Measurements from ENCODE around the gene PSMB5. TPM values are rescaled to one million over a fixed set of nuclear protein-coding genes. Genes with fewer than 3 reads are reported as not detected.

PSMB5 gene
- polyA plus RNA-seq, 1 donor from 2014 or later = 147 TPM

GRCh38 chr14:23079716-23080115, 45.0 kb upstream of the PSMB5 start:
- no peaks in the 10 kb centered on the region for H3F3A ChIP-seq (ENCODE audit: insufficient read depth, low read length, poor library complexity, severe bottlenecking)
- H3K79me2 ChIP-seq (replicated peaks; ENCODE audit: insufficient read depth, low read length) = no peaks in the 10 kb centered on the region
- H3K9ac ChIP-seq (ENCODE audit: low read length) = no peak overlapping the region
- no peak overlapping the region for H3K4me3 ChIP-seq (ENCODE audit: low read length)
- H2AFZ ChIP-seq (ENCODE audit: low read depth, low read length) = no peak overlapping the region
- no peak for TF ChIP-seq POLR2AphosphoS5 (IDR thresholded peaks at IDR 0.05)
- TF ChIP-seq RAD21 (conservative IDR thresholded peaks at IDR 0.05) = no peak
- TF ChIP-seq EZH2 (IDR thresholded peaks at IDR 0.05; ENCODE audit: borderline replicate concordance, insufficient read depth, low read length, poor library complexity, severe bottlenecking) = no peak
- TF ChIP-seq CTCF (IDR thresholded peaks at IDR 0.05; ENCODE audit: poor library complexity, severe bottlenecking) = no peak
- no peak for TF ChIP-seq MXI1 (conservative IDR thresholded peaks at IDR 0.05; ENCODE audit: poor library complexity, severe bottlenecking)
- no peak for TF ChIP-seq SMC3 (conservative IDR thresholded peaks at IDR 0.05; ENCODE audit: poor library complexity)
- no peak for TF ChIP-seq REST (IDR thresholded peaks at IDR 0.05; ENCODE audit: borderline replicate concordance)
- TF ChIP-seq EP300 (conservative IDR thresholded peaks at IDR 0.05; ENCODE audit: poor library complexity, severe bottlenecking) = no peak
- TF ChIP-seq TAF1 (IDR thresholded peaks at IDR 0.05; ENCODE audit: low read depth) = no peak
- H3K27ac ChIP-seq (ENCODE audit: low read length) = no peak overlapping the region
- peaks cover 19% of the 10 kb centered on the region for H3K36me3 ChIP-seq (ENCODE audit: insufficient read depth, low read length)
- no peaks in the 10 kb centered on the region for H3K9me3 ChIP-seq (ENCODE audit: low read length)
- no peaks in the 10 kb centered on the region for H3K27me3 ChIP-seq (ENCODE audit: insufficient read depth, low read depth, low read length)
- no peaks in the 10 kb centered on the region for H3K9me2 ChIP-seq (ENCODE audit: insufficient read depth, low read length)
- no peaks in the 10 kb centered on the region for H4K20me1 ChIP-seq (ENCODE audit: insufficient read depth)
- H3K4me2 ChIP-seq (ENCODE audit: low read length) = no peak overlapping the region

GRCh38 chr14:23078692-23079116, 44.0 kb upstream of the PSMB5 start:
- Histone ChIP-seq H3K9ac (ENCODE audit: low read length) (no peak overlapping the region), H3K27ac (ENCODE audit: low read length) (no peak overlapping the region), H2AFZ (ENCODE audit: low read depth, low read length) (no peak overlapping the region), H4K20me1 (ENCODE audit: insufficient read depth) (no peaks in the 10 kb centered on the region), H3K27me3 (ENCODE audit: insufficient read depth, low read depth, low read length) (no peaks in the 10 kb centered on the region), H3K4me3 (ENCODE audit: low read length) (no peak overlapping the region), H3K4me2 (ENCODE audit: low read length) (no peak overlapping the region), H3K79me2 (replicated peaks; ENCODE audit: insufficient read depth, low read length) (no peaks in the 10 kb centered on the region), H3K36me3 (ENCODE audit: insufficient read depth, low read length) (peaks cover 19% of the 10 kb centered on the region), H3F3A (ENCODE audit: insufficient read depth, low read length, poor library complexity, severe bottlenecking) (no peaks in the 10 kb centered on the region), H3K9me3 (ENCODE audit: low read length) (no peaks in the 10 kb centered on the region), H3K9me2 (ENCODE audit: insufficient read depth, low read length) (no peaks in the 10 kb centered on the region)
- TF ChIP-seq RAD21 (conservative IDR thresholded peaks at IDR 0.05) (no peak), POLR2AphosphoS5 (IDR thresholded peaks at IDR 0.05) (no peak), SMC3 (conservative IDR thresholded peaks at IDR 0.05; ENCODE audit: poor library complexity) (no peak), CTCF (IDR thresholded peaks at IDR 0.05; ENCODE audit: poor library complexity, severe bottlenecking) (no peak), REST (IDR thresholded peaks at IDR 0.05; ENCODE audit: borderline replicate concordance) (no peak), EP300 (conservative IDR thresholded peaks at IDR 0.05; ENCODE audit: poor library complexity, severe bottlenecking) (no peak), EZH2 (IDR thresholded peaks at IDR 0.05; ENCODE audit: borderline replicate concordance, insufficient read depth, low read length, poor library complexity, severe bottlenecking) (no peak), MXI1 (conservative IDR thresholded peaks at IDR 0.05; ENCODE audit: poor library complexity, severe bottlenecking) (no peak), TAF1 (IDR thresholded peaks at IDR 0.05; ENCODE audit: low read depth) (no peak)
